ENCODE results near the gene TGM1.

Gene TGM1

GRCh38 chr14:24269910-24270536, 7.0 kb upstream of the TGM1 start:
- no peak for DNase-seq

DNA sequence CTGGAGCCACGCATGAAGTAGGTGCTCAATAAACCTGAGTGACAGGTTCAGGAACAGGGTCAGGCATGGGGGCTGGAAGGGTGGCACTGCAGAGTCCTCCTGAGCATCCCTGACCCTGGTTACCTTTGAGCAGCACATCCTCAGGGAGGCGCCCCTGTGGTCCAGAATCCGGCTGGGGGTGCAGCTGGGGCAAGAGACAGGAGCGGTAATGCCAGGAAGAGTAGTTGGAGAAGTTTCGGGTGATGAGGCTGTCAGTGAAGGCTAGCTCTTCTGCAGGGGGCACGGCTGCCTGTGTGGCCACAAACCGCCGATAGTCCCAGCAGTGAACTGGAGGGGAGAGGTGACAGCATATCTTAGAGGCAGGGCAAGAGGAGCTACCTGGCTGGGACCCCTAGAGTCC, 6.4 kb upstream of the TGM1 start:
- DNase-seq = no peak

- no peak for DNase-seq
Observed at GRCh38 chr14:24268225-24268624, 5.2 kb upstream of the TGM1 start.

DNA sequence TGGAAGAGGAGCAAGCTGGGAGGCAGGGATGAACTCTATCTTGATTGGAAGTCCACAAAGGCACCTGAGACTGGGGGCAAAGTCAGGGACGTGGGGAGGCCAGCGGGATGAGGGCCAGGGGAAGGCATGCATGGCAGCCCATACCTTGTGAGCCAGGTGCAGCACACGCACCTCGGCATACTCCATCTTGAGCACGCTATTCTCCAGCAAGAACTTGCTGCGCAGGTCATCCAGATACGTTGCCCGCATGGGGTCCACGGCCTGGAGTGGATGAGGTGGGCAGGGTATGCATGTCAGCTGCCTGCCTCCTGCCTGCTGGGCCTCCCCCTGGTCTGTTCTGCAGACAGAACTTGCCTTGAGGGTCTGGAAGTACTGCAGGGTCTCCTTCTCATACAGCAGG, 4.5 kb upstream of the TGM1 start:
- no peak for DNase-seq

DNA sequence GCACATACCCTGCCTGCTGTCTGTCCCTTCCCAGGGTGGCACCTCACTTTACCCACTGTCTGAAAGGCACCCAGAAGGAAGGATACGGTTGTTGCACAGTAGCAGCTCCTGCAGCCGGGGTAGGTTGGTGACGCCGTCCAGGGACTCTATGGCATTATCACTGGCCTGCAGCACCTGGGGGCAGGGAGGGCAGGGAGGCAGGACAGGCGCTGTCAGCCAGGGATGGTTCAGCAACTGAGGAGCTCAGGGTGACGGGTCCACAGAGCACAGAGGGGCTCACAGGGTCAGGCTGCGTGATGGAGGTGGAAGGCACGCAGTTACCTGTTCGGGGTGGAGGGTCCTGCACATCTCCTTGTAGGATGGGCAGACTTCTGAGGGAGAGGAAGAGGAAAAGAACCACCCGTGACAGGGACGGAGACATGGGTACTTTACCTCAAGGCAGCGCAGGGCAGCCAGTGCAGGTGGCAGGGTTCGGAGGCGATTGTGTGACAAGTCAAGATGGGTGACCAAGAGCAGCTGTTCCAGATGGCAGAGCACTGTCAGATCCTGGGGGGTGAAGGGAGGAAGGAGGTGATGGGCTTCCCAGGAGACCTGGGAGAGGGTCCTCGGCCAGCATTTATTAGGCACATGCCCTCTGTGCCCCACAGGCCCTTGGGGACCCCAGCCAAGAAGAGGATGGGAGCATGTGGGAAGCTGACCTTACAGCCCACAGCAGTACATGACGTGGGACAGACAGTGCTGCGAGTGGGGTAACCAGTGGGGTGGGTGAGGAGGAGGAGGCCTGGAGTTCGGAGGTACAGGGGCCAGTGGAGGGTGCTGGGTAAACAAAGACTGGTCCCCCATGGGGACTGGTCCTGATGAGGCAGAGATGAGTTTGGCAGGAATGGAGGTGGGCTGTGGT, 3.6 kb upstream of the TGM1 start:
- DNase-seq = no peak

GRCh38 chr14:24264298-24264697, 1.3 kb upstream of the TGM1 start:
- no peak for DNase-seq

DNA sequence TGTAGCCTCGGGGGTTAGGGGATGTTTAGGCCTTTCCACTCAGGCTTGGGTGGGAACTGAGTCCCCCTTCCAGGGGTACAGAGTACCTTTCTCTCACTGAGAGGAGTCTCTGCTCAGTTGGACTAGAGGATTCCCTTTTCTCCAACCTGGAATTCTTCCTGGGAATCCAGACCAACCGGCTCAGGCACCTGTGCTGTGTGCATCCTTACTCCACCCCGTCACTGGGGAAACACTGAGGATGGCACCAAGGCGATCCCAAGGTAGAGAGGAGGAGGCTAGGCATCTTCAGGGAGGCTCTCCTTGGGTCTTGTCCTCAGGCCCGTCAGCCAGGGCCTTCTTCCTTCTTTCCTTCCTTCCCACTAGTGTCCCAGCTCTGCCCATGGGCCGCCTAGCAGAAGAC, 871 bp upstream of the TGM1 start:
- no peak for DNase-seq

DNA sequence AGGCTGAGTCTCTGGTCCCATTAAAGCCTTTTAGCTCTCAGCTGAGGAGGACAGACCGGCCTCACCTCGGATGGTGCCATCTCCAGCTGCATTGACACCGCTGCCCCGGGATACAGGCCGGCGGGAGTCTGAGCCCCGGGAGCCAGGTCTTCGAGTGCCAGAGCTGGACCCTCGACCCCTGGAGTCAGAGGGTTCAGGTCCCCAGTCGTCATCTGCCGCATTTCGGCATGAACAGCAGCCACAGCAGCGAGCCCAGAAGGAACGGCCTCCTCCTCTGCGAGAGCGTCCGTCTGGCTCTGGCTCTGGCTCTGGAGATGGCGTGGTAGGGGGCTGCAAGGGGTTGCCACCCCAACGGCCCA, 1.0 kb downstream of the TGM1 start:
- no peak for DNase-seq

GRCh38 chr14:24261256-24261968, 1.6 kb downstream of the TGM1 start:
- DNase-seq = no peak

DNA sequence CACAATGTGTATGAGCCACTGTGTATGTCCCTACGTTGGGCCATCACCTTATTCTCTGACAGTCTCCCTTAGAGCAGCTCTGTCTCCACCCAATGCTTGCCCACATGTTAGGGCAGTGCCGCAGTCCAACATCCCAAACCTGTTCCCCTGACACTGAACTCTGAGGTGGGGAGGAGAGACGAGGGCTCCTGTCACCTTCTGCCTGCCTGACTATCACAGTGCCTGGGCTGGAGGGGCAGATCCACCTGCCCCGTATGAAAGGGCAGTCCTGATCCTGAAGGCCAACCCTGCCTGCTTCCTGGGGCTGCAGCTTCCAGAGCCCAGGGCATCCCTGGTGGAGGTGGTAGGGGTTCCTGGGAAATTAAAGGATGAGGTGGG, 2.2 kb downstream of the TGM1 start:
- no peak for DNase-seq

DNA sequence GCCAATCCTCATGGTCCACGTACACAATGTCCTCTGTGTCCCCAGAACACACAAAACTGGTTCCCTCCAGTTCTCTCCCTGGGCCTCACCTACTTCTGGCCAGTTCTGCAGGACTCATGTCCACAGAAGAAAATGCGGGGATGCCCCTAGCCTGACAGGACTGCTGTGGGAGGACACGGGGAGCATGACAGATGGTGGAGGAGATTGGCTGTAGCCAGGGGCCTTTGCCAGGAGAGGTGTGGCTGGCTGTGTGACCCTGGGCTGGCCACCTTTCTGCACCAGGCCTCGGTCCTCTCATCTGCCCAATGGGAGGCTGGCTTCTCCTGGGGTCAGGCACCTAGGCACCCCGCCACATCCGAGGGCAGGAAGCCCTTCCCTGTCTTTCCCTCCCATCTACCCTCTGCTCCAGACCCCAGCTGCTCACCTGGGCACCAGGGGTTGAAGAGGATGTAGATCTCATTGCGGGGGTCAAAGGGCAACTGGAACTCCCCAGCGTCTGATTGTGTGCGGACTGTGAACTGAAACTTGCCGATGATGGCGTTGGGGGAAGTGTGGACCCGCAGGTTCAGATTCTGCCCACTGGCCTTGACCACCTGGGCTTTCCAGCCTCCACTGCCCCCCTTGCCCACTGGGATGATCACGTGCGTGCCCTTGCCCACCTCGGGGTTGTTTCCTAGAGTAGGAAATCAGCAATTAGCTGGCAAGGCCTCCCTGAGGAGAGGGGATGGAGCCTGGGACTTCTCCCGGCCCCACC, 2.8 kb downstream of the TGM1 start:
- no peak for DNase-seq

DNA sequence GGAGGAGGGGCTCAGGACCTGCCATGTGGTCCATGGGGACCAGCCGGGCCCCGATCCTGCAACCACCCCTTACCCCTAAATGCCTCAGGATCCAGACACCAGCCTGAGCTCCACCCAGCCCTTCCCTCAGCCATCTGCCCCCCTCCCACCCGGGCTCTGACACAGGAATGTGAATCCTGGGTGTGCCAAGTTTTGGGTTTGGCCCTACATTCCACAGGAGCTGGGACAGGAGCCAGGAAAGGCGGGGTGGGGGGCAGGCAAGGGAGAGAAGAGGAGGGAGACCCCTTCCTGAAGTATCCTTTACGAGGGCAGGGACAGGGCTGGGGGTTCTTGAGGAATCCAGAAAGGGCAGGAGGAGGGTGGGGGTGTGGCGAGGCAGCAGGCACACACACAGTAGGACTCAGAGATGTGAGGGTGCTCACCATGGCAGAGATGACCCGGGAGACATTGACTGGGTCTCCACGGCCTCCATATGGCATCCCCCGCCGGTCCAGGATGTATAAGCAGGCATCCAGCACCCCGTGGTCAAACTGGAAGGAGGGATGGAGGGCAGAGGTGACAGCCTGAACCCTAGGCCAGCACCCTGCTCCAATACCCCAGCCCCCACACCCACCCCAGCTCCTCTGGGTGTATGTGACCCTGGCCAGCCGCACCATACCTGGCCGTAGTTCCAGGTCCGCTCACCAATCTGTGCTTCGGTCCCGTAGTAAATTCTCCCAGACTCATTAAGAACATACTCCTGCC, 3.5 kb downstream of the TGM1 start:
- no peak for DNase-seq

DNA sequence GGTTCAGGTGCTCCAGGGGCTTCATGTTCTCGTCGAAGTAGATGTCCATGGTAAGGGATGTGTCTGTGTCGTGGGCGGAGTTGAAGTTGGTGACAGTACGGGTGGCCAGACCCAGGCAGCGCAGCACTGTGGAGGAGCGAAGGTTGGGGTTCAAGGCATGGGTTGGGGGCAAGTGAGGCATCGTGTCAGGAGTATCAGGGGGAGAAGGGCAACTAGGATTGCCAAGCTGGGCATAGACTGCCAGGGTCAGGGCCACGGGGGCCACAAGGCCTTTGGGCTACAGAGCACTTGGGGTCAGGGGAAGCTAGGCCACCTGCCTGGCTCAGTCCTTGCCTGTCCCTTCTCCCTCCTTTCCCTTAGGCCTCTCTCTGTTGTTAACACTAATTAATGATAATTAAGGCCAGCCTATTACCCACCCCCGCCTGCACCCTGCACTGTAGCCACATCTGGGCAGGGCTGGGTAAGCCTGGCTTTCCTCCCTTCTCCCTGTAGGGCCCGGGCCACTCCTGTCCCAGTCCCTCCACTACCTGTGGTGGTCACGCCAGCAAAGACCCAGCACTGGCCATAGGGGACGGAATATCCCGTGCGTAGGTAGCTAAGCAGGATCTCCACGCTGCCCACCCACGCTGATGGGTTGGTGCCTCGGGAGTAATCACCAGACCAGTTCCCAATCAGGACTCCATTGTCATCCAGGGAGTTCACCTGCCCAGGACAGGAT, 4.3 kb downstream of the TGM1 start:
- DNase-seq = no peak

DNA sequence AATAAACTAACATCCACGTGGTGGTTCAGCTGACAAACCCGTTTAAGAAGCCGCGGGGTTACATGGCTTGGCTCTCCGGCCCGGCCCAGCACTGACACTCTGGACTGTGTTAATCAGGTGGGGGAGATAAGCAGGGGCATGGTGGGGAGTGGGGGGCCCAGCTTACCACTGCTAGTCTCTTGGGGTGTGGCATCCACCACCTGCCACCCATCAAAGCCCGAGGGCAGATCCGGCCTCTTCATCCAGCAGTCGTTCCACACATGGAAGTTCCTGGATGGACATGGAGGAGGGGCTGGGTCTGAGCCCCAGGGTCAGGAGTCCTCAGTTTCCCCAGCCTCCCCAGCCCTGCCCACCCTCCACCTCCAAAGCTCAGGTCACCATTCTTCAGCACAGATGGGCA, 4.9 kb downstream of the TGM1 start:
- no peak for DNase-seq

- DNase-seq = no peak
Observed at GRCh38 chr14:24256960-24257359, 6.0 kb downstream of the TGM1 start.

DNA sequence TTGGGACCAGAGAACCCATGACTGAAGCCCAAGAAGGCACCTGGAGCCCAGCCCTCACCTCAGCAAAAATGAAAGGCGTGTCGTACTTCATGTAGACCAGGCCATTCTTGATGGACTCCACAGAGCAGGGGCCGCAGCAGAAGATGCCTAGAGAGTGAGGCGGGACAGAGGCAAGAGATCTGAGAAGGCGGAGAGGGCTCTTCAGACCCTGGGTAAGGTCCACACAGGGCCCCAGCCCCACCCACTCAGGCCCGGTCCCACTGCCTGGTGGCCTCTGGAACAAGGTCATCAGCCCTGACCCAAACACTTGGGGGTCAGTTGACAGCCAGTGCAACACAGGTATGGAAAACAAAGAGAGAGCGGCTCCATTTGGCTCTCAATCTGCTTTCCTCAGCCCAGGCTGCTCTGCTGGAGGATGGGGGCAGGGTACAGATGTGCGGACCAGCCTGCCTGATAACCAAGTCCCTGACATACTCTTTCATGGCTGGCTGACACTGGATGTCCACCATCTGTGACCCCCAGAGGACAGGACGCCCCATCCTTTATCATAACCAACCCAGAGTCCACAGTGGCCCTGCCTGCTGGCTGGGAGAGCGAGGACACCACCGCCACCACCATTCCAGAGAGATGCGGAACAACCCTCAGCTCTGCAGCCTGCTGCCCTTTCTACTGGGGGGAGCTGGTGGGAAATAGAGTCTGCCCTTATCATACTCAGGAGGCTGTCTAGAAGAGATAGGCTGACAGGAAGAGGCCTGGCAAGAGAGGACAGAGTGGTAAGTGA, 6.9 kb downstream of the TGM1 start:
- DNase-seq = no peak

DNA sequence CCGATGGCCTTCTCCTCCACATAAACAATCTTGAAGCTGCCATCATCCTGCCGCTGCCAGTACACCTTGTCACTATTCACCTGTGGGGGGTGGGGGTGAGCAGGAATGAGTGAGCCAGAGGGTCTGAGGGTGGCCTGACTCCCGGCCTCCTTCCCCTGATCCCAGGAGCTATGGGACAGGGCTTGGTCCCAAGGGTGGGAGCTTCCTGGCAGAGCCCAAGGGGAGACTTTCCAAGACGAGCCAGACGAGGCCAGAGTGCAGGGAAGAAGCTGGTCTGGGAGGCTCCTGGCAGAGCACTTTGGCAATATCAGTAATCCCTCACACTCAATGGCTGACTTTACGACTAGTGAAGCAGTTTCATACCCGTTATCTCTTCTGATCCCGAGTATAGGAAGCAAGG, 7.5 kb downstream of the TGM1 start:
- DNase-seq = no peak

DNA sequence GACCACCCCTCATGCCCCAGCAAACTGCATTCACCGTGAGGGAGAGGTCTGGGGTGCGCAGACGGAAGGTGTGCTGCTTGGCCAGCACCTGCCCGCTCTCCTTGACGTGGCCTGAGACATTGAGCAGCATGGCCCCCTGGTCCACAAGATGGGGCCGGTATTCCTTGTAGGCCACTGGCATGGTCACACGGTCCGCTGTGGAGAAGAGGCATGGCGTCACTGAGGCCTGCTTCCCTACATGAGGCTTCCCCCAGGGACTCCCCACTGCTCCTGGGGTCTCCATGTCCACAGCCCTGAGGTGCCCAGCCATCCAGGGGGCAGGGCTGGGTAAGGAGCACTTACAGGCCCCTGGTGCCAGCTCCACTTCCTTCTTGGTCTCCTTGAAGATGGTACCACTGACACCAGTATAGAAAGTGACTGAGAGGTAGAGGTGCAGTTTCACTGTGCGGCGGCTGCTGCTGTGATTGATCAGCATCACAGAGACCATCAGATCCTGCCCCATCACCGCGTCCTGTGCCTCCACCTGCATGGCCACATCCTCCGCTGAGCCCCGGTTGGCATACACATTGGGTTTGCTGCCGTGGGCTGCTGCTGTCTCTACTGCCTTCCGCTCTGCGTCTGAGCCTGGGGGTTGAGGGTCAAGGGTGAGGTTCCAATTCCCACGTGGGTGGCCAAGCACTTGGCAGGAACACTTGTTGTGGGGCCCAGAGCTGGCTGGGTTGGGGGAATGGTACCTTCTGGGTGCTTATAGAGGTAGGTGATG, 8.2 kb downstream of the TGM1 start:
- no peak for DNase-seq

- no peak for DNase-seq
Observed at GRCh38 chr14:24253936-24254335, 9.0 kb downstream of the TGM1 start.

Measured in stimulated activated CD4-positive, alpha-beta T cell treated with anti-CD3 and anti-CD28 coated beads, Interleukin-4, amount 100 ng/mL, for 4 hours (primary cell).